T-helper 1 cell treated with Interleukin-12 subunit alpha and Interleukin-12 subunit beta and Interleukin-4 antibody, amounts not matched to agents 30 ng/mL and 1 ng/mL, for 36 hours (primary cell): ENCODE measurements around the gene PRDM9. TPM values are rescaled to one million over a fixed set of nuclear protein-coding genes. Genes with fewer than 3 reads are reported as not detected.
"Not testable (repeated sequence)": the region's sequence is repeated elsewhere in the genome, so short reads cannot be mapped to it uniquely, and the experiment has no call there.

Experiments used
- intact Hi-C: fragments of 100-400 bp; cut with micrococcal nuclease; formaldehyde crosslinking; loops from one replicate; pipeline ENCODE4 v1.15.1; 2024
- total RNA-seq: library from RNA; stranded (reverse); gene quantifications from 2 replicates; pipeline ENCODE4 v1.2.3, GENCODE V29; 2022

Gene PRDM9
- total RNA-seq, 1 donor from 2014 or later: not detected

DNA sequence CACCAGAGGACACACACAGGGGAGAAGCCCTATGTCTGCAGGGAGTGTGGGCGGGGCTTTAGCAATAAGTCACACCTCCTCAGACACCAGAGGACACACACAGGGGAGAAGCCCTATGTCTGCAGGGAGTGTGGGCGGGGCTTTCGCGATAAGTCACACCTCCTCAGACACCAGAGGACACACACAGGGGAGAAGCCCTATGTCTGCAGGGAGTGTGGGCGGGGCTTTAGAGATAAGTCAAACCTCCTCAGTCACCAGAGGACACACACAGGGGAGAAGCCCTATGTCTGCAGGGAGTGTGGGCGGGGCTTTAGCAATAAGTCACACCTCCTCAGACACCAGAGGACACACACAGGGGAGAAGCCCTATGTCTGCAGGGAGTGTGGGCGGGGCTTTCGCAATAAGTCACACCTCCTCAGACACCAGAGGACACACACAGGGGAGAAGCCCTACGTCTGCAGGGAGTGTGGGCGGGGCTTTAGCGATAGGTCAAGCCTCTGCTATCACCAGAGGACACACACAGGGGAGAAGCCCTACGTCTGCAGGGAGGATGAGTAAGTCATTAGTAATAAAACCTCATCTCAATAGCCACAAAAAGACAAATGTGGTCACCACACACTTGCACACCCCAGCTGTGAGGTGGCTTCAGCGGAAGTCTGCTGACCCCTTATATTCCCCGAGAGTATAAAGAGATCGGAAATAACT is 20.0 kb downstream of the PRDM9 start:
- intact Hi-C loops: not testable (repeated sequence)

DNA sequence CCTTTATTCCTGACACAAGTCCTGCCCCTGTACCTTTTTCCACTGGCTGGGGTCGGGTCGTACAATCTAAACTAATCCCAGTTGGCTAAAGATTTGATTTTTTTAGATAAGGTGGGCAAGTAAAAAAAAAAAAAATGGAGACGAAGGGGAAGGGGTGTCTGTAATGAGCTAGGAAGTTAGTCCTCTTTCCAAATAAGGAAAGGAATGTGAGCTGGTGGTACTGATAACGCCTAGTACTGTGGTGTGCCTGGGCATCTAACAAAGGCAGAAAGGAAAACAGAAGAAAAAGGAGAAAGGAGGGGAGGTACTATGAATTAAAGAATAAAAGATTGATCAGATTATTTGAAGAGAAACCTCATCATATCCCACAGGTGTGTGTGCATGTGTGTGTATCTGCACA is 21.3 kb downstream of the PRDM9 start:
- intact Hi-C loops: no loop called here

DNA sequence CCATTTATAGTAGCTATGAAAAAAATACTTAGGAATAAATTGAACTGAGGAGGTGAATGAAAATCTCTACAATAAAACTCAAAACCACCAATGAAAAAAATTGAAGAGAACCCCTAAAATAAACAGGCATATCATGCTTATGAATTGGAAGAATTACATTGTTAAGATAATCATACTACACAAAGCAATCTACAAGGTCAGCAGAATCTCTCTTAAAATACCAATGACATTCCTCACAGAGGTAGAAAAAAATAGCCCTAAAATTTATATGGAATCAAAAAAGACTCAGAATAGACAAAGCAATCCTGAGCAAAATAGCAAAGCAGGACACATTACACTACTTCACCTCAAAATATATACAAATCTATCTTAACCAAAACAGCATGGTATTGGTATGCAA is 23.2 kb downstream of the PRDM9 start:
- intact Hi-C loops: no loop called here

DNA sequence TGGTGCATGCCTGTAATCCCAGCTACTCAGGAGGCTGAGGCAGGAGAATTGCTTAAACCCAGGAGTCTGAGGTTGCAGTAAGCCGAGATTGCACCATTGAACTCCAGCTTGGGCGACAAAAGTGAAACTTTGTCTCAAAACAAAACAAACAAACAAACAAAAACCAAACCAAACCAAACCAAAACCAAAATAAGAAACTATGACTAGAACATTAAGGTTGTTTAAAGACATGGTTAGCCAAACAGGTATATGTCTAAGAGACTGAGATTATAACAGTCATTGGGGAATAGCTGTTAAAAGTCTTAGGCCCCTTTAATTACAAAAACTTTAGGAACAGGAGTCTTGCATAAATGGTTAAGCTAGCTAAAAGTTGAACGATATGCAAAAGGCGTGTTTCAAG is 63.6 kb downstream of the PRDM9 start:
- intact Hi-C loops: no loop called here
